Measurements from ENCODE around the gene NCK2. TPM values are rescaled to one million over a fixed set of nuclear protein-coding genes. Genes with fewer than 3 reads are reported as not detected.
A peak's percentile ranks its signal among the peaks of the same experiment; 100 is the strongest.

Gene NCK2
- polyA plus RNA-seq, 1 experiment = 20.5 TPM

GRCh38 chr2:105866216-105867185, 121.8 kb downstream of the NCK2 start:
- ChIA-PET CTCF (no interaction called here), POLR2A (interaction anchor here (1.2 kb wide), 1 partner anchor 19 kb away, joined by 4 read pairs; no protein-coding TSS in a partner anchor)
- Histone ChIP-seq H3K4me3 (ENCODE audit: low read depth, low read length) (peak overlapping the region; percentile 21; the same call in 1 of the 2 replicates), H3K9me3 (ENCODE audit: control insufficient read depth, insufficient read depth, low read length) (no peaks in the 10 kb centered on the region; the same call in 1 of the 2 replicates), H3K27ac (ENCODE audit: low read depth, low read length) (peak overlapping the region; percentile 66), H3K27me3 (ENCODE audit: control insufficient read depth, insufficient read depth, low read length) (no peaks in the 10 kb centered on the region)
- DNase-seq (ENCODE audit: low read depth, low spot score) = peak; percentile 45
- no peak for TF ChIP-seq CTCF (IDR thresholded peaks at IDR 0.05; ENCODE audit: low read depth, low read length)

GRCh38 chr2:105867587-105867986, 122.9 kb downstream of the NCK2 start:
- DNase-seq (ENCODE audit: low read depth, low spot score) = no peak
- no peak for TF ChIP-seq CTCF (IDR thresholded peaks at IDR 0.05; ENCODE audit: low read depth, low read length)
- no peaks in the 10 kb centered on the region for H3K27me3 ChIP-seq (ENCODE audit: control insufficient read depth, insufficient read depth, low read length)
- no peak overlapping the region for H3K27ac ChIP-seq (ENCODE audit: low read depth, low read length)
- POLR2A ChIA-PET = no interaction called here
- H3K9me3 ChIP-seq (ENCODE audit: control insufficient read depth, insufficient read depth, low read length) = no peaks in the 10 kb centered on the region; the same call in 1 of the 2 replicates
- H3K4me3 ChIP-seq (ENCODE audit: low read depth, low read length) = no peak overlapping the region
- CTCF ChIA-PET = no interaction called here

GRCh38 chr2:105868060-105868459, 123.3 kb downstream of the NCK2 start:
- H3K9me3 ChIP-seq (ENCODE audit: control insufficient read depth, insufficient read depth, low read length) = no peaks in the 10 kb centered on the region; the same call in 1 of the 2 replicates
- no peaks in the 10 kb centered on the region for H3K27me3 ChIP-seq (ENCODE audit: control insufficient read depth, insufficient read depth, low read length)
- ChIA-PET CTCF (no interaction called here), POLR2A (no interaction called here)
- TF ChIP-seq CTCF (IDR thresholded peaks at IDR 0.05; ENCODE audit: low read depth, low read length) = no peak
- no peak overlapping the region for H3K27ac ChIP-seq (ENCODE audit: low read depth, low read length)
- DNase-seq (ENCODE audit: low read depth, low spot score) = no peak
- no peak overlapping the region for H3K4me3 ChIP-seq (ENCODE audit: low read depth, low read length)

GRCh38 chr2:105869341-105869740, 124.6 kb downstream of the NCK2 start:
- no peak overlapping the region for H3K4me3 ChIP-seq (ENCODE audit: low read depth, low read length)
- ChIA-PET POLR2A (no interaction called here), CTCF (no interaction called here)
- no peak for TF ChIP-seq CTCF (IDR thresholded peaks at IDR 0.05; ENCODE audit: low read depth, low read length)
- H3K9me3 ChIP-seq (ENCODE audit: control insufficient read depth, insufficient read depth, low read length) = no peaks in the 10 kb centered on the region; the same call in 1 of the 2 replicates
- no peaks in the 10 kb centered on the region for H3K27me3 ChIP-seq (ENCODE audit: control insufficient read depth, insufficient read depth, low read length)
- DNase-seq (ENCODE audit: low read depth, low spot score) = no peak
- no peak overlapping the region for H3K27ac ChIP-seq (ENCODE audit: low read depth, low read length)

- POLR2A ChIA-PET = no interaction called here
- Histone ChIP-seq H3K9me3 (ENCODE audit: control insufficient read depth, insufficient read depth, low read length) (no peaks in the 10 kb centered on the region; the same call in 1 of the 2 replicates), H3K27me3 (ENCODE audit: control insufficient read depth, insufficient read depth, low read length) (no peaks in the 10 kb centered on the region), H3K4me3 (ENCODE audit: low read depth, low read length) (no peak overlapping the region), H3K27ac (ENCODE audit: low read depth, low read length) (no peak overlapping the region)
- no peak for TF ChIP-seq CTCF (IDR thresholded peaks at IDR 0.05; ENCODE audit: low read depth, low read length)
- DNase-seq (ENCODE audit: low read depth, low spot score) = no peak
- CTCF ChIA-PET = no interaction called here
Observed at GRCh38 chr2:105870062-105870461, 125.3 kb downstream of the NCK2 start.
